Left colon (tissue), 2 donors: ENCODE measurements around the gene DNAH6. TPM values are rescaled to one million over a fixed set of nuclear protein-coding genes. Genes with fewer than 3 reads are reported as not detected.
"Not testable (repeated sequence)": the region's sequence is repeated elsewhere in the genome, so short reads cannot be mapped to it uniquely, and the experiment has no call there.

Source experiments
- ATAC-seq: fragments of 200-7000 bp; cut with Tn5 transposase; one replicate; pipeline ENCODE4 v1.9.1; 2020; ENCODE audit warnings: mild to moderate bottlenecking, moderate library complexity
- DNase-seq, 2 donors: peaks; one replicate each; pipeline ENCODE4 v3.0.0-alpha.2; 2020
- intact Hi-C, 2 donors: fragments of 100-400 bp; cut with DNase I in 1 of 2; cut with micrococcal nuclease in 1 of 2; formaldehyde crosslinking; loops; one replicate each; pipeline versions ENCODE4 v1.11.2 to v1.14.0; 2022; cut with DNase I, micrococcal nuclease
- long read RNA-seq: library from polyadenylated mRNA; unstranded; transcript quantifications from one replicate; pipeline ENCODE4 v2.0.0, GENCODE V29; 2021
- total RNA-seq, 2 donors: library from RNA; stranded (reverse); fragmentation: NEBNext Ultra II Directional; extraction: Animal tissue kit (Norgen Biotek cat#: 25700); gene quantifications; one replicate each; pipeline ENCODE4 v1.2.1, GENCODE V29; 2021
- donor health status: DM: no; HTN: no; CAD: no.
- donor health status: DM: yes; HTN: yes; CAD: no.

DNAH6 gene, protein sequence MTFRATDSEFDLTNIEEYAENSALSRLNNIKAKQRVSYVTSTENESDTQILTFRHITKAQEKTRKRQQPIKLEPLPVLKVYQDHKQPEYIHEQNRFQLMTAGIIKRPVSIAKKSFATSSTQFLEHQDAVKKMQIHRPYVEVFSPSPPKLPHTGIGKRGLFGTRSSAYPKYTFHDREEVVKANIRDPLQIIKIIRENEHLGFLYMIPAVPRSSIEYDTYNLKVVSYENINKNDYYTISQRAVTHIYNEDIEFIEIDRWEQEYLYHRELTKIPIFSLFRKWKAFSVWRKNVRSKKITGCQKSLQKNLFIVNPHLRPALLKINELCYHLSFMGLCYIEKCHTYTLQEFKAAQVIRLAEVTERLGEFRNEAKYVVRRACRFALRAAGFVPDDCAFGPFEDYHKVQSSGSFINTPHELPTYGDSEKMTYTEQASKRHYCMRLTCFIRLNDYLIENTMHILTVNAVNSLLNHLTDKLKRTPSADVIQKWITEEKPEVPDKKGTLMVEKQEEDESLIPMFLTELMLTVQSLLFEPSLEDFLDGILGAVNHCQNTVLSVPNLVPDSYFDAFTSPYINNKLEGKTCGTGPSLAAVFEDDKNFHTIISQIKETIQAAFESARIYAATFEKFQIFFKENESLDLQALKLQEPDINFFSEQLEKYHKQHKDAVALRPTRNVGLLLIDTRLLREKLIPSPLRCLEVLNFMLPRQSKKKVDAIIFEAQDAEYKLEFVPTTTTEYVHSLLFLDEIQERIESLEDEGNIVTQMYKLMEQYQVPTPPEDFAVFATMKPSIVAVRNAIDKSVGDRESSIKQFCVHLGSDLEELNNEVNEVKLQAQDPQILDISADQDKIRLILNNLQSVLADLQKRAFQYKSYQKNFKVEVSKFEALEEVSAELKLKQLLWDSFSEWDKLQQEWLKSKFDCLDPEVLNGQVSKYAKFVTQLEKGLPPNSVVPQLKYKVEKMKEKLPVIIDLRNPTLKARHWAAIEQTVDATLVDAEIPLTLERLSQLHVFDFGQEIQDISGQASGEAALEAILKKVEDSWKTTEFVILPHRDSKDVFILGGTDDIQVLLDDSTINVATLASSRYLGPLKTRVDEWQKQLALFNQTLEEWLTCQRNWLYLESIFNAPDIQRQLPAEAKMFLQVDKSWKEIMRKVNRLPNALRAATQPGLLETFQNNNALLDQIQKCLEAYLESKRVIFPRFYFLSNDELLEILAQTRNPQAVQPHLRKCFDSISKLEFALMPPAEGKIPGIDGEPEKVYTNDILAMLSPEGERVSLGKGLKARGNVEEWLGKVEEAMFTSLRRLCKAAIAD (N-terminal part only)
- total RNA-seq, result 1 to 10 TPM in 1 of 2 donors, under 1 TPM in 1; 0.61 to 1.3 TPM
- long read RNA-seq, partial matches to known transcripts, result 0 of 1 reads
- long read RNA-seq, other reads (novel, unspliced or antisense), result 1 of 1 reads

DNA sequence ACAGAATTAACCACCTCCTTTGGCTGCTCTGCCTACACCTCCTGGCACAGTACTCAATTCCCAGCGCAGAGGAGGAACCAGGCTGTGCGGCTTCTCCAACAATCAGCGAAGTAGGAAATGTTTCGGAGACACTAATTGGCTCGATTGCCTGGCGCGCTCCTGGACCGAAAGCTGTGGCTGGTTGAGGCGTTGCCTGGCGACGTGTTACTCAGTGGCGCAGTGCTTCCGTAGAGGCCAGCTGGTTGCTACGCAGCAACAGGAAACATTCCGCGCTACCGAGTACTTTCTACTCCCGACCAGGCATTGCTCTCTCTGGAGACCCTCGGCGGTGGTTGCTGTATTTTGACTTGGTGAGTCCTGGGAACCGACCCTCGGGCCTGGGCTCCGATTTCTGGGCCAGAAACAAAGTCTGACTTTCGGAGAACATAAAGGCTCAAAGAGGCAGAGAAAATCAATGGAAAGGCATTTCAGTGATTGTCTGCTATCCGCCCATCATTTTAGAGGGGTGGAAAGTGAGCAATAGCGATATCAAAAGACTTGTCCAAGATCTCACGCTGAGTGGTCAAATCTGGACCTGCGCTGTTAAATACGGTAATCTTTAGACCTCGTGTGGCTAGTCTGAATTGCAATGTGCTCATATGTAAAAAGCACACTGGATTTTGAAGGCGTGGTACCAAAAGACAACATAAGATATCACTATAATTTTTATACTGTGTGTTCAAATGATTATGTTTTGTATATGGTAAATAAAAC lies at the start of gene DNAH6:
TSS of gene DNAH6 (plus strand) at position 265 of the 753 bp plus-strand sequence. CDS start 1,329 bp downstream, outside the sequence.
- intact Hi-C loops, result no loop called here
- peak; percentile 93 to 94 for DNase-seq
- ATAC-seq, result peak; percentile 100

DNA sequence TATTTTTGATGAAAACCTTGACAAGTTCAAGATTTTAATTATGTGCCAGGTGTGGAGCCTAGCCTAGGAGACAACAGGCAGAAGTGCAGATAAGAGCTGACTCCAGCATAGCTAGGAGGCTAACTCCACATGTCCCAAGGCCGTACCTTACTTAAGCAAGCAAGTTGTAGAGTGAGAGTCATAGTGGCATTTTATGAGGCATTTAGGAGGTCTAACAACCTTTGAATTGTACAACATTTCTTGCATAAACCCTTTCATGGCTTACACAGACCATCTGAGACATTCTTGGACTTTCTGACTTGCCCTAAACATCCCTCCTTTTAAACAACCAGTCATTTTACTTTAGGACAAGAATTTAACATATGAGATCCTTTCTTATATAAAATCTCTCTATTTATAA lies 48.9 kb upstream of the DNAH6 start:
- no peak for DNase-seq
- ATAC-seq, result no peak
- intact Hi-C loops, result no loop called here

DNA sequence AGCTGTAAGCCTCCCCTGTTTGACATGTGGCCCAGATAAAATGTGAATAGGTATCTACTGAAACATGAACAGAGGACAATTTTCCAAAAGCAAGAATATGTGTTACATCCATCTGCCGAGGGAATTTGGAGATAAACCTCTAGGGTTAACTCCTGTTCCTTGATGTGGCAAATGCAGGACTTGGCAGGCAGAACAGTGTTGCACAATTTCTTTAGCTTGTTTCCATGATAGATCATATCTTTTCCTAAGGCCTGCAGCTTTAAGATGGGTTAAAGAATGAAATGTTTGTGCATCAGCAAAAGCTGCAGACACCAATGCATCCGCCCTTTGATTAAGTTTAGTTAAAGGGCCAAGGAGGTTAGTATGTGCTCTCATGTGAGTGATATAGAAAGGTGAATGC lies 43.9 kb upstream of the DNAH6 start:
- DNase-seq, ATAC-seq, intact Hi-C loops: not testable (repeated sequence)

DNA sequence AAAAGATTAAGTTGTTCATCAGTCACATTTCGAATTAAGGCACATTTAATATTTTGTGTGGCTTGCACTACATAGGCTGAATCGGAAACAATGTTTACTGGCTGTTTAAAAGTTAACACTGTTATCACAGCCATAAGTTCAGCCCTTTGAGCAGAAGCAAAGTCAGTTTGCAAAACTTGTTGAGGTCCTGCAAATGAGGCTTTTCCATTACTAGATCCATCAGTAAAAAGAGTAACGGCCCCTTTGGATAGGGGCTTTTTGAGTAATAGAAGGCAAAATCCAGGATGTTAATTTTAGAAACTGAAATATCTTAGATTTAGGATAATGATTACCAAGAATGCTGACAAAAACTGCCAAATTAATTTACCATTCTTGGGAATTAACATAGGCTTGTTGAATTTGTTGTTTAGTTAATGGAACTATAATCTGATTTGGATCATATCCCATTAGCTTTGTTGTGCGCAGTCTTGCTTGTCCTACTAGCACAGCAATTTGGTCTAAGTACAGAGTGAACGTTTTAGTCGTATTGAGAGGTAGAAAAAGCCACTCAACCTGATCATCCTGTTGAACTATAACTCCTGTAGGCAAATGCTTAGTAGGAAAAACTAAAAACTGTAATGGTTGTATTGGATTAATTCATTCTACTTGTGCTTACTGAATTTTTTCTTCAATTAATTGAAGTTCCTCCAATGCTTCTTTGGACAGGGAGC lies 43.3 kb upstream of the DNAH6 start:
- no peak for DNase-seq
- intact Hi-C loops, result no loop called here
- ATAC-seq, result no peak

DNA sequence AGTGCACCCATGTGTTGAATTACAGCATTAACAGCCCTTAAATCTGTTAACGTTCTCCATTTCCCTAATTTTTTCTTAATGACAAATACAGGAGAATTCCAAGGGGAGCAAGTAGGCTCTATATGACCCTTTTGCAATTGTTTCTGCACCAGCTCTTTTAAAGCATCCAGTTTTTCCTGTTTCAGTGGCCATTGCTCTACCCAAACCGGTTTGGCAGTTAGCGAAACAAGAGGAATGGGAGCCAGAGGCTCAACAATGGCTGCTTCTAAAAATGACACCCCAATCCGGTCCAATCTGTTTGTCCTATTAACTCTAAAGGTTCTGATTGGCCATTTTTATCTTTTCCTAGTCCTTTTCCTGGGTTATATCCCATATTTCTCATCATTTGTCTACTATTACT lies 42.1 kb upstream of the DNAH6 start:
- intact Hi-C loops, result no loop called here
- DNase-seq (no peak), ATAC-seq (no peak)

DNA sequence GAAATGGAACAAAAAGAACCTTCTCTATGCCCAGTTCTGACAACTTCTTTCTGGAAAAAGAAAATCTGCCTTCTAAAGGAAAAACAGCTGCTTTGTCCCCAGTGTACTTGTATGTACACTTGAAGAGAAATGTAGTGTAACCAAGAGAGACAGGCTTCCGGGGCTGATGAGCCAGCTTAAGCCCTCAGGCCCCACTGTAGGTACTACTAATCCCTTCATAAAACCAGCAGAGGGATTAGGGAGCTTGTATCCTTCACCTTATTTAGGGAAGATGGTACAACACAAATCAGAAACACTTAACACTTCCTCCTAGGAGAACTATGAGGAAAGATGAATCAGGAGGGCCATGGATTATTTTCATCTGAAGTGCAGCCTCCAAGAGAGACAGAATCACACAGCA lies 38.4 kb upstream of the DNAH6 start:
- ATAC-seq (no peak), DNase-seq (no peak)
- intact Hi-C loops, result no loop called here

DNA sequence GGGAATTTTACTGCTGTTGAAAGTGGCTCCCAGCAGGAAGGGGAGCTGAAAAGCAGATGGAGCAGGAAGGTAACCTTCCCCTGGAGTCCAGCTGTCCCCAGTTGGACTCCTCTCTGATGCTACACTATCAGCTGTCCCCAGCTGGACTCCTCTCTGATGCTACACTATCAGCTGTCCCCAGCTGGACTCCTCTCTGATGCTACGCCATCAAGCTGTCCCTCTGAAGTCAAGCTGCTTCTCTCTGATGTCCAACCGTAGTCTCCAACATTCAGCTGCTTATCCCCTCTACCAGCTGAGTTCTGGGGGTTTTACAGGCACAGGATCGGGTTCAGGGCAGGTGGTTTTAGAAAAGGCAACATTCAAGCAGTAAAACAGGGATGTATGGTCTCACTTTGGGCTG lies 37.4 kb upstream of the DNAH6 start:
- intact Hi-C loops, result no loop called here

DNA sequence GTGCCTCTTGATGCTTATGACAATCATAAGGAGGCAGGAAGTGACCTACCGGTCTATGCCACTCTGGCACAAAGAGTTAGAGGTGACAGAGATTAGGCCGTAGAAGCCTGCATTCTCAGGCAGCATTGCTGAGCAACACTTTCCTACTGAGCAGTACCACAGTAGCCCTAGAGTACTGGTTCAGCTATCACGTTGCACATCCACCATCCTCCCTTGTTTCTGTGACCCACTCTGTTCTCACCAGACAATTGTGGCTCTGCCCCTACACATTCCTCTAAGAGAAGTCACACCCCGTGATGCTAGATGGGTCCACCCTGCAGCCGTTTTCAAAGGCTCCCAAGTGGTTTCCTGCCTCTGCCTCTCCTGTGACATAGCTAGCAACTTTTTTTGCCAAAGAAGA lies 34.6 kb upstream of the DNAH6 start:
- intact Hi-C loops, result no loop called here

More for the DNA sequence above, 37.4 kb upstream of the DNAH6 start:
- no peak for DNase-seq
- no peak for ATAC-seq

DNA sequence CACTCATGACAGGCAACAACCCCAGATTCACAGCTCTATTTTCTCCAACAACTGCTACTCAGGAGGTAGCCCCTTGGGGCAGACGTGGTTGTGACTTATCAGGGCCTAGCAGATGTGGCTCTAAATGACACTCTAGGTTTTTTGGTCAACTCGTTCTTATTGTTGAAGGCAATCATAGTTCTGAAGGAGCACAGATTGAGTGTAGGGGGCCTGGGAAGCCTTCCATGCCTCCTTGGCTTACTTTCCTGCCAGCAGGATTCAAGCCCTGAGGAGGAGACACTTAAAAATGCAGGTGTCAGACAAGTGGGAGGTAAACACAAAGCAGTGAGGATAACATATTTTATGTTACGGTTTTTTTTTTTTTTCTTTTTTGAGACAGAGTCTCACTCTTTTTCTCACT lies 33.7 kb upstream of the DNAH6 start:
- no peak for ATAC-seq

More for the DNA sequence above, 34.6 kb upstream of the DNAH6 start:
- no peak for ATAC-seq
- no peak for DNase-seq

DNA sequence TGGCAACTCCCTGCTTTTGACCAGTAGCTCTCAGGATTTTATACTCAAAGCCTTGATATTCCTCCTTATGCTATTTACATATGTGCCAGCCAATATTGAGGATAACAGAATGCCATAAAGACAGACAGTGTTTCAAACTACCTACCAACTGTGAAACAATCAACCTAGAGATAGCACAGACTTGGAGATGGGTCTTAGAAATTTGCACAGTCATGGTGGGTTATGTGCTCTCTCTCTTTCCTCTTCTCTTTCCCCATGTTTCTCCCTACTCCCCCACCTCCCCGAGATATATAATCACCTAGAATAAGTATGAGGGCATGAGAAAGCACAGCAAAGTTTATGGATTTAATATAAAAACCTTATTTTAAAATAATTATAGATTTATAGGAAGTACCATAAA lies 33.0 kb upstream of the DNAH6 start:
- DNase-seq (no peak), ATAC-seq (no peak)
- intact Hi-C loops, result no loop called here

More for the DNA sequence above, 33.7 kb upstream of the DNAH6 start:
- intact Hi-C loops, result no loop called here
- DNase-seq, result no peak

DNA sequence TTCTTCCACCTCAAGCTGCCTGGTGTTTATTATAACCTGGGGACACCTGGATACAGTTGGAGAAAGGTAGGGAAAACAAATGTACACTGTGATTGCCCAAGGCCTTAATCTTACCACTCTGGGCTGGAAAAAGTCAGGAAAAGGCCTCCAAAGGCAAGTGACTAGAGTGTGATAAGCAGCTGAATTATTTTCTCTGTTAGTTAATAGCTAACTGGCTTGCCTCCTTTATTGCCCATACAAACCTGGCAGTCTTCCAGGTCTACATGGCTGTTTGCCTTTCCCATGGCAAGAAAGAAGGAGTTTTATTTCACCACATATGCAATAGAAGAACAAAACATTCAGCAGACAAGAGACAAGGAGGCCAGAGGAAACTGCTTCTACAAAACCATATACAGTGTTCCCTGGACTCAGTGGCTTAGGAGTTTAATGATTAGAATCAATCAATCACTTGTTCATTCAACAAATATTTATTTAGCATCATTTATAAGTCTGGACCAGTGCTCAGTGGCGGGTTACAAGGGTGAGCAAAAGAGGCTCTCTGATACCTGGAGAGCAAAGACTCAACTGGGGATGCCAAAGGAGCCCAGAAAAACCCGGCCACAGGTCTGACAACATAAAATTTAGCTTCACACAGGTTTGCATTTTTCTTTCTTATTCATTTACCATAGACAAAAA lies 29.7 kb upstream of the DNAH6 start:
- peak; percentile 64 to 66 for DNase-seq
- intact Hi-C loops, result no loop called here
- ATAC-seq, result peak; percentile 91

DNA sequence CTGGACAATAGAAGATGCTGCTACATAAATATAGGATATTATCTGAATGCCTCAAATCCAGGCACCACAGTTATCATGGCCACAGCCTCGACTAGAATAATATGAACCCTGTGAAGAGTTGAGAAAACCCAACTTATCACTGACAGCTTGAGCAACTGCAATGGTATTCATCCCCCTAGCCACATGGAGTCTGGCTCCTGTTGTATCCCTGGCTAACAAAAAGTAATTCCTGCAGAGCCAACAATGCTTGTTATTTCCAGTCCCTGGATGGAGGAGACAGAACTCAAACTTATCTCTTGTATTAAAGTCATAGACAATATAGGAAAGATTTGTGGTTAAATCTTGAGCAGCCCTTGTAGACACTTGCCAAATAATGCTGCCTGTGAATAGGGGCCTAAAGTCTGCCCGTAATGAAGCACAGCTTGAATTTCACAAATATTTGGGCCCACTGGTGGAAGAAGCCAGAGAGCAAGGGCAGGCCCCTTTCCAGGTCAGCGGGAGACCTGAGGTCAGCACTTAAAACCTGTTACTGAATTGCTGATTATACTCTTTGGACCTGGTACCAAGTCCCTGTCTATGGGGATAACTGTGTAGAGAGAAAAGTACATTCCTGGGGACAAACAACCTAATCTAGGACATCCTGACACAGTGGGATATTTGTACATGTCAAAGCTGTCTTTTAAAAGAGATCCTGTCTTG lies 28.9 kb upstream of the DNAH6 start:
- DNase-seq (no peak), ATAC-seq (peak; percentile 15)
- intact Hi-C loops, result no loop called here

DNA sequence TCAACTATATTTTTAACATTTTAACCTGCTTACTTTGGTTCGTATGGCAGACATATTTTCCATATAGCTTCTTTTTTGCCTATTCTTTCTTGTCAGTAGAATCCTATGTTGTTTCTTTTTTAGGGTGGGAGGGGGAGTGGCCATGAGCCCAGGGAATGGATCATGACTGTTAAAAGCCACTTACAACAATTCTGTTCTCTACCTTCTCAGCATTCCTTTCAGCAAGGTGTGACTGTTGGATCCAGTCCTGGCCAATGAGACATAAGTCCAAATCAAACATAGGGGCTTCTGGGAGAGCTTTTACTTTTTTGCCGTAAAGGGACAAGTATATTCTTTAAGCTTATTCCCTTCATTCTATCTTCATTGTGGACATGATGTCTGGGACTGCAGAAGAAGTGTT lies 25.0 kb upstream of the DNAH6 start:
- no peak for DNase-seq
- no peak for ATAC-seq
- intact Hi-C loops, result no loop called here

DNA sequence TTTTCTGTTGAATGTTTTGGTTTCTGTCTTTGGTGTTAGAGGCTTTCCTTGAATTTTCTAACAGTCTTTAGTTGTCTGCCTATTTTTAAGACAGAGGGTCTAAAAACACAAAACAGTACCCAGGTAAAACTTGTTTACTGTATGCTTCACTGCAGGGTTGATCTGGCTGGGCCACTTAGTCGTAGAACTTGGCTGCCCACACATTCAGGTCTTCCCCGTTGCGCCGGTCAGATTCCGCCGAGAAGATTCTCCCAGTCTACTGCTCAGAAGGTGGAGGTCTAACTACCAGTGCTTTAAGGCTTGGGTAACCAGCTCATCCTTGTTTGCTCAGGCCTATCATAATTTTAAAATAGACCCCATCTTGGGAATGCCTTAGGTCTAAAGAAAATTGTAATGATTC lies 24.6 kb upstream of the DNAH6 start:
- ATAC-seq (no peak), DNase-seq (no peak)
- intact Hi-C loops, result no loop called here

DNA sequence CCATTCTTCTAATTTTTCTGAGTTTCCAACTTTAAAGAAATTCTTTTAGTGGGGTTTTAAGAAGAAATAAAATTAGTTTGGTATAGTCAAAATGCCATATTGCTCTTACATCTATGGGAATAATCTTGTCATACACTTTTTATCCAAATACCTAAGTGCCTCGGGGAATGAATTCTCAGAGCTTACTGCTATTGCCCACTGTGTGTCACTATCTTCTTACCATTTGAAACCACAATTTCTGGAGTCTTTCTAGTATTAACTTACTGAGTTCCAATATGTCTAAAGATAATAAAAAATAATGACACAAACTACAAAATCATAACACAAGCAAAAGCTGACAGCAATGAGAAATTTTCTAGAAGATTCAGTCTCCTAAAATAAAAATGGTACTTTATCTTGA lies 23.7 kb upstream of the DNAH6 start:
- no peak for DNase-seq
- intact Hi-C loops, result no loop called here
- no peak for ATAC-seq

DNA sequence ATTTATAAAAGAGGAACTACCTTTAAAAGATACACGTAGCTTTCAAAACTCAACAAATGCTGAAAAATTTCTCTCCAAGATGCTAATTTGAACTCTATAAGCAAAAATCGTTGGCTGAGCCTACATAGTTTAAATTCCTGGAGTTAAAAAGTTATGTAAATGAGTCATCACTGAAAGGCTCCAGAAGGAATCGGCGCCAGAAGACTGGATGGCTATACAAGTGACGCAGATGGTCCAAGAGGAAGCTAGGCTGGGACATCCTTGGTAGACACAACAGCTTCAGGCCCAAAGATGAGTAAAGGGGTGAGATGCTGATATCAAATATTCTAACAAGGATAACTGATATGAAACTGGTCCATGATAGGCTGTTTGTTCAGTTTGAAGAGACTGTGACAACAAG lies 22.8 kb upstream of the DNAH6 start:
- DNase-seq, result no peak
- intact Hi-C loops, result no loop called here
- ATAC-seq, result no peak
